Right ventricle myocardium inferior (tissue), 1 donor: ENCODE data around the gene CHMP2B. TPM values are rescaled to one million over a fixed set of nuclear protein-coding genes. Genes with fewer than 3 reads are reported as not detected.
"Not testable (repeated sequence)": the region's sequence is repeated elsewhere in the genome, so short reads cannot be mapped to it uniquely, and the experiment has no call there.

Source experiments
- ATAC-seq: fragments of 200-7000 bp; cut with Tn5 transposase; one replicate; pipeline ENCODE4 v1.9.1; 2020; ENCODE audit warnings: mild to moderate bottlenecking, moderate library complexity
- DNase-seq: peaks from one replicate; pipeline ENCODE4 v3.0.0; 2021; ENCODE audit errors: missing footprints
- intact Hi-C: fragments of 100-400 bp; cut with DNase I; formaldehyde crosslinking; loops from one replicate; pipeline ENCODE4 v1.11.0; 2022
- total RNA-seq: library from RNA; stranded (reverse); fragmentation: NEBNext Ultra II Directional; extraction: Animal tissue kit (Norgen Biotek cat#: 25700); gene quantifications from one replicate; pipeline ENCODE4 v1.2.1, GENCODE V29; 2021
- donor health status: DM: no; HTN: yes; CAD: no; lungs with severe emphysema.

The CHMP2B gene
- total RNA-seq, 1 donor from 2014 or later = 33.5 TPM

GRCh38 chr3:87225659-87226058, 1.4 kb upstream of the CHMP2B start:
- ATAC-seq (no peak), DNase-seq (no peak)
- intact Hi-C loops = no loop called here

GRCh38 chr3:87227835-87228144, 681 bp downstream of the CHMP2B start:
- intact Hi-C loops = no loop called here
- DNase-seq (no peak), ATAC-seq (no peak)

GRCh38 chr3:87228316-87228715, 1.2 kb downstream of the CHMP2B start:
- ATAC-seq = no peak

GRCh38 chr3:87229113-87229512, 2.0 kb downstream of the CHMP2B start:
- intact Hi-C loops = no loop called here
- ATAC-seq = no peak

More at GRCh38 chr3:87228316-87228715, 1.2 kb downstream of the CHMP2B start:
- DNase-seq = no peak
- intact Hi-C loops = no loop called here

GRCh38 chr3:87233805-87234204, 6.7 kb downstream of the CHMP2B start:
- DNase-seq (no peak), ATAC-seq (no peak)
- intact Hi-C loops = no loop called here

More at GRCh38 chr3:87229113-87229512, 2.0 kb downstream of the CHMP2B start:
- DNase-seq = no peak

- intact Hi-C loops = no loop called here
- DNase-seq = no peak
- ATAC-seq = no peak
These were observed 9.0 kb downstream of the CHMP2B start for GRCh38 chr3:87236093-87236492.

GRCh38 chr3:87246662-87247429, 19.7 kb downstream of the CHMP2B start:
- ATAC-seq (no peak), DNase-seq (no peak)
- intact Hi-C loops = no loop called here

GRCh38 chr3:87247430-87247773, 20.3 kb downstream of the CHMP2B start:
- ATAC-seq = no peak
- intact Hi-C loops = no loop called here
- DNase-seq = no peak

- ATAC-seq, intact Hi-C loops, DNase-seq: not testable (repeated sequence)
These were observed 21.1 kb downstream of the CHMP2B start for GRCh38 chr3:87248231-87248630.

- DNase-seq = no peak
- ATAC-seq = no peak
- intact Hi-C loops = no loop called here
These were observed 21.7 kb downstream of the CHMP2B start for GRCh38 chr3:87248831-87249230.

GRCh38 chr3:87250009-87250408, 22.9 kb downstream of the CHMP2B start:
- DNase-seq = no peak
- no peak for ATAC-seq
- intact Hi-C loops = no loop called here

- intact Hi-C loops = no loop called here
- DNase-seq = no peak
- ATAC-seq = no peak
These were observed 33.2 kb downstream of the CHMP2B start for GRCh38 chr3:87260270-87260669.

- DNase-seq = no peak
- intact Hi-C loops = no loop called here
- no peak for ATAC-seq
These were observed 34.8 kb downstream of the CHMP2B start for GRCh38 chr3:87261925-87262324.

GRCh38 chr3:87267953-87268645, 41.0 kb downstream of the CHMP2B start:
- ATAC-seq (no peak), DNase-seq (no peak)
- intact Hi-C loops = no loop called here

GRCh38 chr3:87268646-87269211, 41.6 kb downstream of the CHMP2B start:
- intact Hi-C loops = no loop called here
- DNase-seq (no peak), ATAC-seq (no peak)

- DNase-seq = no peak
- no peak for ATAC-seq
- intact Hi-C loops = no loop called here
These were observed 42.6 kb downstream of the CHMP2B start for GRCh38 chr3:87269723-87270122.

- no peak for DNase-seq
- intact Hi-C loops = no loop called here
- no peak for ATAC-seq
These were observed 44.0 kb downstream of the CHMP2B start for GRCh38 chr3:87270908-87271700.

GRCh38 chr3:87272718-87273341, 45.7 kb downstream of the CHMP2B start:
- ATAC-seq (no peak), DNase-seq (no peak)
- intact Hi-C loops = no loop called here

GRCh38 chr3:87276484-87276883, 49.4 kb downstream of the CHMP2B start, which contains the start of gene POU1F1:
POU1F1 (minus strand) TSS chr3:87276584; CDS start chr3:87276462, 122 bp downstream.
- intact Hi-C loops = no loop called here
- no peak for DNase-seq
- ATAC-seq = no peak
